DMS 273 (cell line): ENCODE results near the gene B3GALT5.

Experiments
- DNase-seq: peaks from one replicate; lab custom pipeline; 2025; ENCODE audit not compliant: unreplicated experiment; lab: John Stamatoyannopoulos, UW

Gene B3GALT5

DNA sequence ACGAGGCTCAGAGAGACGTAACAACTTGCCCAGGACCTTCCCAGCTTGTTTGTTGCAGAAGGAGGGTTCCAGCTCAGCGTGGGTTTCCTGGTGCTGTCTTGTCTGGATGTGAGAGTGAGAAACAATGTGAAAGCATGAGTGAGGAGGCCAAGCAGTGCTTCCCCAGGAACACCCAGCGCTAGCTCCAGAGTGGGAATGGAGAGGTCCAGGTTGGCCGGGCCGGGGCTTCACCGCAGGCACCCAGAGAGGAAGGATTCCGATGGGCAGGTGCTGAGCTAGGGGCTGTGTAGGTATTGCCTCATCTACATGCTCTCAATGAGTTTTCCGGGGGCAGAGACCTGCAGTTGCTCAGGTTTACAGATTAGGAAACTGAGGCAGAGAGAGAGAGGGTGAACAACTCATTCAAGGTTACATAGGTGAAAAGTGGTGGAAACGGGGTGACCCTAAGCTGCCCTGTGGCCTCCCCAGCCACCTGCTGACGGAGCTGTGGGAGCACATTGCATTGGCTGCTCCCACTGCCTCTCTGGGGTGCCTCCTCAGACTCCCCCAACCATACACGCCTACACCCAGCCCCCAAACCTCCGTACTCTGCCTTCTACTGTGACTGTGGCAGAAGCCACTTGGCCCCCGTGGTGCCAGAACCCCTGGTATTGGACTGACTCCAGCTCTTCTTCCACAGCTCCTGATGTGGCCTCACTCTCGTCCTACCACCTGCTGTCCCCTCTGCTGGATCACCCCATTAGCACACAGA, 51.2 kb downstream of the B3GALT5 start:
- DNase-seq = no peak

DNA sequence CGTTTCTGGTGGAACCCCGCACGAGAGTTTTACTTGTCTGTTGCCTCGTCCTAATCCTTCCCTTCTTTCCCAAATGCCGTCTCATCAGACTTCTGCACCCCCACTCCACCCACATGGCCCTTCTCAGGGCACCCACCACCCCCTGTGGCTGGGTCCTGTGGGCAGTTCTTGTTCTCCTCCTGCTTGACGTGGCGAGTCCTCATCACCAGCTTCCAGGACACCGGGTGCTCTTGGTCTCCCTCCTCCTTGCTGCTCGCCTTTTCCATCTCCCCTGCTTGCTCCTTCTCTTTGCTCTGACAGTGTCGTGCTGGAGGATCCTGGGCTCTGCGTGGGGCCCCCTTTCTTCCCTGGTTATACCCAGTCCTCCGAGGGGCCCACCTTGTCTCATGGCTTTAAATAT, 51.8 kb downstream of the B3GALT5 start:
- DNase-seq = no peak

DNA sequence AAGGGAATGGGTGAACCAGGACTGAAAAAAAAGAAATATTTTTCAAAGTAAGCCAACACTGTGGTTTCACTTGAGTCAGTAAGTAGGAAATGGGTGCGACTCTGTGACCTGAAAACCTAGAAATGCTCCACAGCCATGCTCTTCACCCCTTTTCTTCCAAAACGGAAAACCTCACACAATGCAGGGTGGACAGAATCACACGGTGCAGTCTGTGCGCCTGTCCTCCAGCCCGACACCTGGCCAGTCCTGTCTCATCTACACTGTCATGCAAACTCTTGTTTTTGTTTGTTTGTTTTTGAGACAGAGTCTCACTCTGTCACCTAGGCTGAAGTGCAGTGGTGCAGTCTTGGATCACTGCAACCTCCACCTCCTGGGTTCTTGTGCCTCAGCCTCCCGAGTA, 53.3 kb downstream of the B3GALT5 start:
- DNase-seq = no peak

DNA sequence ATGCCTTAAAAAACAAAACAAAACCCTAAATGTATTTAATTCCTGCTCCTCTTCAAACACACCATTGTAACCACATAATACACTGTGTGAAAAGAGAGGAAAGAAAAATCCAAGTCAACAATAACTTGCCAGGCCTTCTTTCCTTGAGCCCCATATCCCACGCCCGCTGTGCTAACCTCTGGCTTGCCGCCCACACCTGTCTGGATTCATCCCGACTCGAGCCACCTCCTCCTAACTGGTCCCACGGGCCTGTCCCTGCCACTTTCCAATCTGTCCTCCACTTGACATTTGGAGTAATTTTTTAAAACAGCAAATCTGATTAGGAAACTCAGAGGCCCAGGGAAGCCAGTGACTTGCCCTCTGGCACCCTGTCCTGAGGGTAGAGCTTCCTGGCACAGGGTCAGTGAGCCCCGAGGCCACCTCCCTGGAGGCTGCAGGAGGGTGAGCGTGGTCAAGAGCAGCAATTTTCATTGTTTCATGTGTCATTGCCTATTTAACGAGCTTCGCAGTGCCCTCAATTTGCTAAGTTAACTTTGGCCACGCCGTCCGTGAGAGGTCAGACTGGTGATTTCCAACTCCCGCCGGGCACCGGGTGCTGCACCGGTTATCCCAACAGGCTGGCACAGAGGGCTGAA, 54.1 kb downstream of the B3GALT5 start:
- DNase-seq = no peak

DNA sequence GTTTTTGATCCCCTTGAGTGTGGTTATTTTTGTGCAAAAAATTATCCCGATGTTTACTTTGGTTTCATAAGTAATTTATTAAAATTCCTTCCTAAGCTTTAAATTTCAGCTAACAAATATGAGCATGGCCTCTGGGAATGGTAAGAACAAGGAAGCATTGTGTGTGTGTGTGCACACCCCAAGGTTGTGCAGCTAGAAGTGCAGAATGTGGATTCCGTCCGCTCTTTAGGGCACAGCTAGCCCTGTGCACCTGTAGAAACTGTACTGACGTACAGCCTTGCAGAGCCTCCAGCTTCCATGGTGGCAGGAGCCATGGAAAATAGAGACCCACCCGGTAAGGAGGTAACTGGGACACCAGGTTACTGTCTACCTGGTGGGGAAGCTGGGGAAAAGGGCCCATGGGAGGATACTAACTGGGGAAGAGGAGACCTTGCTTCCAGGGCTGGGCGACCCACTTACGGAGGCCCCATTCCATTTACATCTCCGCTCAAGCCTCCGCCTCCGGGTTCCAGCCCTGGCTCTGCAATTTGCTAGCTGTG, 54.7 kb downstream of the B3GALT5 start:
- DNase-seq = no peak

DNA sequence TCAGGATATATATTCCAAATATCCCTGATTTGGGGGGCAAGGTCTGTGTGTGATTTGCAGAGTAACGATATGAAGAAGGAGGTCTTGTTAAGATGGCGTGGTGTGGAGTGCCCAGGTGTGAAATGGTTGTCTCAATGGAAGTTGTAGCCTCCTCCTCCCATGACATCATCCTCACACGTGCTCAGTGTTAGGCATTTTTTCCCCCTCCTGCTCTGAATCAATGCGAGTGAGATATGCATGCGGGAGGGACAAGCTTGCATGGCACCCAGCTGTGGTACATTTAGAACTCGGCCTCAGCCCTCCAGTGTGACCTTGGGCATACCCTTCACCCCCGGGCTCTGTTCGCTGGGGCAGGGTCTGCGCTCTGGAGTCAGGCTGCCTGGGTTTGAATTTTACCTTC, 55.6 kb downstream of the B3GALT5 start:
- no peak for DNase-seq

DNA sequence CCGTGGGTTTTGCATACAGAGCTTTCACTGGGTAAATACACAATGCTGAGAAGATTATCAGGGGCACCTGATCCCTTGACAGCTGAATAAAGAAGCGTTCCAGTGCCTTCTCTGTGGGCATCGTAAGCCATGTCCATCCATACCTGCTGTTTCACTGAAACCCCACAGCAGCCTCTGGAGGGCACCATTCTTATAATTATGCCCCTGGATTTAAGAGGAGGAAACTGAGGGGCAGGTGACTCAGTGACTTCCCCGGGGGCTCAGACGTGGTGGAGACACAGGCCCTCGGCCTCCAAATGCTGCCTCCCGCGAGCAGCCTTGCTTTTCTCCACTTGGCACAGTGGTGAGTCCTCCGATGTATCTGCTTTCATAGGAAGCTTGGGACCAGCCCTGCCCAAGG, 56.7 kb downstream of the B3GALT5 start:
- DNase-seq = no peak

- peak; percentile 17 for DNase-seq
Observed at GRCh38 chr21:39669976-39670661, 57.4 kb downstream of the B3GALT5 start.

GRCh38 chr21:39670701-39671100, 58.0 kb downstream of the B3GALT5 start:
- peak; percentile 72 for DNase-seq

DNA sequence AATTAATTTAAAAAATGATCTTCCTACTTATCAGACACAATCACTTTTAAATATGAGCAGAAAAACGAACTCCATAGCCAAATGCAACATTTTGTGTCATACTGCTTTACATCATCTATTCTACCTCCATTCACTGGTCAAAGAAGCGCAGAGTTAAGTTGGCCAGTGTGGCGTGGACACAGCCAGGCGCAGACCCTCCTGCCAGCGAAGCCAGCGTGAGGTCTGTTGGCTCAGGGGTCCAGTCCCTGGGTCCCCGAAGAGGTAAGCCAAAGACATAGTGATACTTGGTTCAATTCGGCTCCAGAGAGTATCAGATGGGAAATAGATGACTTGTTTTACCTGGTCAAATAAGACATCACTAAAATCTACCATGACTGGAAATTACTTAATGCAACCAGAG, 59.2 kb downstream of the B3GALT5 start:
- DNase-seq = no peak

DNA sequence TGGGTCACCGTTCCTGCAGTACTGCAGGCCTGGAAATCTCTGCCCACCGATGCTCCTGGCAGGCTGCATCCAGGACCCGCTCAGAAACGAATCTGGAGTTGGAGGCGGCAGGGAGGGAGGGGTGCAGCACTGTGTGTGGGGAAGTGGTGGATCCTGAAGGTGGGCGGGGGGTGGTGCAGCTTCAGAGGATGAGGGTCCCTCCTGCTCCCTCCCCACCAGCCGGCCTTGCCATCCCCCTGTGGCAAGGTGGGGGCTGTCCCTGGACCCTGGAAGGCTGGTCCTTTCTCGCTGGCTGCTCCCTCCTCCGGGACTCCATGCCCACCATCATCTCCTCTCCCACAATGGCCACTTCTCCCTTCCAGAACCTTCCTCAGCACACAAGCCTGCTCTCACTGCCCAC, 60.4 kb downstream of the B3GALT5 start:
- DNase-seq = no peak

- DNase-seq = peak; percentile 59
Observed at GRCh38 chr21:39673736-39674135, 61.0 kb downstream of the B3GALT5 start.

GRCh38 chr21:39674801-39675200, 62.1 kb downstream of the B3GALT5 start:
- no peak for DNase-seq

DNA sequence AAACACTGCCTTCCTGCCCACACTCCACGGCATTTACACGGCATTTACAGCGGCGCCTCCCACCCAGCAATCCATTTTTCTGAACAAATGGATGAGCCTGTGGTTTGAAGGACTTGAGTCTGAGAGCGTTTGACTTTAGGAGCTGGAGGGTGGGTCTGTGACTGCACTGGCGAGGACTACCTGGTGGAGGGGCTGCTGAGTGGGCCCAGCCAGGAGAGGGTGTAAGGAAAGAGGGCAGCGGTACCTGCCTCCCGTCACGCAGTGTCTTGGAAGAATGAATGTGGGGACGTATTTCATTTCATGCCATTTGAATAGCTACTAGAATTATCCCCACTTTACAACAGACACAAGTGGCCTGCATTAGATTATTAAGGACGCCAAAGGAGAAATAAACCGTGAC, 62.9 kb downstream of the B3GALT5 start:
- DNase-seq = no peak

DNA sequence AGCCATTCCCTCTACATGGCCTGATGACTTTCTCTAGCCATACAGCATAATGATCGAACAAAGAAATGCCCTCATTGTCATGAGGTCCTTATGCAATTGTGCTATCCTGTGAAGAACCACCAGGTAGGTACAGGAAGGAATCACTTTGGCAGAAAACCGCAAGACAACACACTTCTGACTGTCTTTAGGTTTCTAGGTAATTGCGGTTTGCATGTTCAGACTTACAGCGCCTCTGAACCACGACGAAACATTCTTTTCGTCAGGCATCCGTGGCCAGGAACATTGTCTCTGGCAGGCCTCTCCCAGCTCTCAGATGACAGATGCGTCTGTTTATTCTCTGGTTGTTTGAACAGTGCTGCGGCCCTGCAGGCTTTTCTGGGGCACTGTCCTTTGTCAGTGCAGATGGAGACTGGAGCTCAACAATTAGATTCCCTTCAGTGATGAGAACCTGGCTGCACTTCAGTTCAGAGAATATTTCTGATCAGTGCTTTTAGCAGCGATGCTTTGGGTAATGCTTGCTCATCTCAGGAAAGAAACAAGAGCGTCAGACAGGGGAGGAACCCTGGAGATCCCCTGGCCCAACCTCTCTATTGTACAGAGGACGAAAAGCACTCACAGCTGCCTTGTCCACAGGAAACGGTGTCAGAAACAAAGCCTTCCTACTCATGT, 63.4 kb downstream of the B3GALT5 start:
- peak; percentile 80 for DNase-seq

DNA sequence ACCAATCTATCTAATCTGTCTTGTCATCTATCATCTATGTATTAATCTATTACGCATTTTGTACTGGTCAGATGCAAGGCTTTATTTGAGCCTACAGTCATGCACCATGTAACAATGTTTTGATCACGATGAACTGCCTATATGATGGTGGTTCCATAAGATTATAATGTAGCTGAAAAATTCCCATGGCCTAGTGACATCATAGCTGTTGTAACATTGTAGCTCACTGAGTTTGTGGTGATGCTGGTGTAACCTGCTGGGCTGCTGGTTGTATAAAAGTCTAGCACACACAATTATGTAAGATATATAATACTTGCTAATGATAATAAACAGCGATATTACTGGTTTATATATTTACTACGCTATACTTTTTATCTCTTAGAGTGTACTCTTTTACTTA, 67.5 kb downstream of the B3GALT5 start:
- DNase-seq = no peak

GRCh38 chr21:39681257-39681656, 68.5 kb downstream of the B3GALT5 start:
- no peak for DNase-seq

GRCh38 chr21:39681845-39682244, 69.1 kb downstream of the B3GALT5 start:
- DNase-seq = no peak

DNA sequence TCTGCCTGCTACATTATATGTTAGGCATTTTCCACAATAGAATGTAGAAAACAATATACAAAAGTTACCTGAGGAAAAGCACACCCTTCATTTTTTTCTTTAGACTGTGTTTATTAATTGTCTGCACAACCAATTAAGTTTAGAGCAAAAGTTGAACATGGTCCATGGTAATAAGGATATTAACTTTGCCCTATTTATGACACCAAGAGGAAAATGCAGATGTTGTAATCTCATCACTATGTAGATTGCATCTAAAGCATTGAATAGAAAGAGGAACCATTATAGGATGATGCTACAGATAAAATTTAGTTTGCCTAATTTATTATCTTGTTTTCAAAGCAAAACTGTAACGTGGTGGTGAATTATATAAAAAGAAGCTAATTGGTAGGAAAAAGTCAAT, 72.5 kb downstream of the B3GALT5 start:
- DNase-seq = no peak

- no peak for DNase-seq
Observed at GRCh38 chr21:39685991-39686390, 73.3 kb downstream of the B3GALT5 start.

DNA sequence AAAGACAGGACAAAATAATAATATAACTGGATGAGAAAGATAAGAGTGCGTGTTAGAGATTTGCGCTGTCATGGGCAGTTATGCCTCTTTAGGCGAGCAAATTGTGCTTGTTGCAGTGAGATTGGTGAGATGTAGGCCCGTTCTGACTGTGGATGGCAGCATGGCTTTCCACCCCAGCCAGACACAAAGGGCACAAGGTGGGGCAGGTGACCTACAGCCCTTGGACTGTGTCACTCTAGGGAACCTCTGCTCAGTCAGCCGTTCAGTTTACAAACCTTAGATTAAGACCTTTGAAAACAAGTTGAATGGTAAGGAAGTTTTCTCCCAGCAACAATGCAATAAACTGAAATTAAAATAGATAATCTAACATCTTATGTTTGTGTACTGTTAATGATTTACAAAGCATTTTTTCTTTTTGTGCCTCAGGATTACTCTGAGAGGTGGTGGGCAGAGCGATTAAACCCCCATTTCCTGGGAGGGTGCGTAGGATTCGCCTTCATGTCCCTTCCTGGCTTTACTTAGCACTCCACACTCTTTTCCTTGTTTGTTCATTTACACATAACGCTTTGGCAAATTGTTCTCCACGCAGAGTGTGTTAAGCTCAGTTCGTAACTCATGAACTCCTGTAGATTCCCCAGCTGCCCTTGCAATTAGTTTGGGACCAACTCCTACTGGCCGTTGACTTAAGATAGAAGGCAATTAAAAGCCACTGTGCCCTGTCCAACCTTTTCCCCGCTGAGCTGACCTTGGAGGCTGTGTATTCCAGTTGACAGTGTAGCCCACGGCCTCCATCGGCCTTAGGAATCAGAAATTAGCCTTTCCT, 74.1 kb downstream of the B3GALT5 start:
- no peak for DNase-seq
